Head of caudate nucleus (tissue), 42 donors: ENCODE results near the gene CRTC1.
"Not testable (repeated sequence)": the region's sequence is repeated elsewhere in the genome, so short reads cannot be mapped to it uniquely, and the experiment has no call there.

Experiments
- DNase-seq, 42 donors: peaks; one replicate each; pipeline versions ENCODE4 v3.0.0 to v3.0.0-alpha.2; 2020 to 2021; ENCODE audit warnings: mixed read lengths in 7 of 42
- intact Hi-C: fragments of 100-400 bp; cut with DNase I; formaldehyde crosslinking; loops from one replicate; pipeline ENCODE4 v1.15.0; 2022

CRTC1 gene

GRCh38 chr19:18666317-18666716, 17.2 kb upstream of the CRTC1 start:
- no peak for DNase-seq
- intact Hi-C loops = no loop called here

GRCh38 chr19:18666784-18667183, 16.7 kb upstream of the CRTC1 start:
- intact Hi-C loops = no loop called here
- DNase-seq = no peak

GRCh38 chr19:18667531-18668251, 15.8 kb upstream of the CRTC1 start:
- intact Hi-C loops = no loop called here

GRCh38 chr19:18668252-18668631, 15.2 kb upstream of the CRTC1 start:
- DNase-seq = no peak
- intact Hi-C loops = no loop called here

More at GRCh38 chr19:18667531-18668251, 15.8 kb upstream of the CRTC1 start:
- no peak for DNase-seq

GRCh38 chr19:18668744-18669523, 14.5 kb upstream of the CRTC1 start:
- no peak for DNase-seq
- intact Hi-C loops = no loop called here

- DNase-seq = peak in 5 of 42 donors; percentile 19 to 69 (median 54)
- intact Hi-C loops = no loop called here
Observed at GRCh38 chr19:18669524-18669817, 14.0 kb upstream of the CRTC1 start.

GRCh38 chr19:18669883-18670282, 13.6 kb upstream of the CRTC1 start:
- intact Hi-C loops = loop anchor here (5.0 to 10.0 kb wide), 2 partner anchors 63 to 165 kb away; partner anchors contain the start of genes CRLF1 and UPF1
- DNase-seq = no peak

GRCh38 chr19:18670312-18670711, 13.2 kb upstream of the CRTC1 start:
- no peak for DNase-seq
- intact Hi-C loops = loop anchor here (5.0 to 10.0 kb wide), 2 partner anchors 63 to 164 kb away; partner anchors contain the start of genes CRLF1 and UPF1

GRCh38 chr19:18671303-18672043, 12.0 kb upstream of the CRTC1 start:
- no peak for DNase-seq
- intact Hi-C loops = loop anchor here (5.0 to 10.0 kb wide), 2 partner anchors 64 to 163 kb away; partner anchors contain the start of genes CRLF1 and UPF1

GRCh38 chr19:18672044-18672451, 11.4 kb upstream of the CRTC1 start:
- DNase-seq = no peak
- intact Hi-C loops = loop anchor here (5.0 to 10.0 kb wide), 2 partner anchors 65 to 163 kb away; partner anchors contain the start of genes CRLF1 and UPF1

GRCh38 chr19:18672606-18673337, 10.7 kb upstream of the CRTC1 start:
- intact Hi-C loops = loop anchor here (5.0 to 10.0 kb wide), 2 partner anchors 65 to 162 kb away; partner anchors contain the start of genes CRLF1 and UPF1
- peak in 28 of 42 donors; percentile 16 to 80 (median 60) for DNase-seq

- DNase-seq = peak in 38 of 42 donors; percentile 37 to 82 (median 62)
- intact Hi-C loops = loop anchor here (5.0 to 10.0 kb wide), 2 partner anchors 67 to 160 kb away; partner anchors contain the start of genes CRLF1 and UPF1
Observed at GRCh38 chr19:18674616-18675015, 8.9 kb upstream of the CRTC1 start.

- intact Hi-C loops = loop anchor here (10.0 kb wide), 1 partner anchor 159 kb away; the partner anchor contains the start of gene UPF1
- DNase-seq = no peak
Observed at GRCh38 chr19:18675779-18676178, 7.7 kb upstream of the CRTC1 start.

- intact Hi-C loops = loop anchor here (10.0 kb wide), 1 partner anchor 158 kb away; the partner anchor contains the start of gene UPF1
- DNase-seq = no peak
Observed at GRCh38 chr19:18676692-18677091, 6.8 kb upstream of the CRTC1 start.

GRCh38 chr19:18677156-18677555, 6.3 kb upstream of the CRTC1 start:
- no peak for DNase-seq
- intact Hi-C loops = loop anchor here (10.0 kb wide), 1 partner anchor 158 kb away; the partner anchor contains the start of gene UPF1

GRCh38 chr19:18680148-18680547, 3.3 kb upstream of the CRTC1 start:
- intact Hi-C loops, DNase-seq: not testable (repeated sequence)

- intact Hi-C loops = no loop called here
- DNase-seq = no peak
Observed at GRCh38 chr19:18682807-18683108, 722 bp upstream of the CRTC1 start.

- no peak for DNase-seq
- intact Hi-C loops = no loop called here
Observed at GRCh38 chr19:18683958-18684641, 620 bp downstream of the CRTC1 start.
